Kidney (tissue), 14 donors: ENCODE measurements around the gene MAPK10. TPM values are rescaled to one million over a fixed set of nuclear protein-coding genes. Genes with fewer than 3 reads are reported as not detected.

Experiments
- DNase-seq, 5 donors: peaks; one replicate each; pipeline ENCODE4 v3.0.0-alpha.2; 2013 to 2020
- FAIRE-seq: peaks from 2 replicates; lab custom pipeline; 2012; peaks lifted over from hg19 to GRCh38; lab: Jason Lieb, UNC
- H3K27ac ChIP-seq, 2 donors: one replicate each; pipeline ENCODE4 v1.7.0; 2013; ENCODE audit warnings: low read depth in 2 of 2, low read length in 2 of 2, inconsistent platforms in 1 of 2
- H3K27me3 ChIP-seq: one replicate; pipeline ENCODE4 v1.7.1; 2013; ENCODE audit warnings: low read length, inconsistent platforms; ENCODE audit not compliant: control insufficient read depth, insufficient read depth
- H3K36me3 ChIP-seq, 3 donors: one replicate each; pipeline versions ENCODE4 v1.7.0 to v1.7.1; 2013; ENCODE audit warnings: low read length in 3 of 3, control low read depth in 1 of 3, inconsistent platforms in 1 of 3; ENCODE audit not compliant: insufficient read depth in 3 of 3, control insufficient read depth in 2 of 3
- H3K4me1 ChIP-seq, 3 donors: one replicate each; pipeline versions ENCODE4 v1.7.0 to v1.7.1; 2013; ENCODE audit warnings: low read length in 3 of 3, inconsistent platforms in 1 of 3, low read depth in 1 of 3; ENCODE audit not compliant: control insufficient read depth in 2 of 3, insufficient read depth in 2 of 3
- H3K4me3 ChIP-seq, 3 donors: one replicate each; pipeline versions ENCODE4 v1.7.0 to v1.8.1; 2013; ENCODE audit warnings: low read length in 3 of 3, control low read depth in 1 of 3, inconsistent platforms in 1 of 3
- H3K9ac ChIP-seq, 3 donors: one replicate each; pipeline versions ENCODE4 v1.7.0 to v1.7.1; 2013; ENCODE audit warnings: low read length in 3 of 3, control low read depth in 1 of 3, inconsistent platforms in 1 of 3
- H3K9me3 ChIP-seq, 3 donors: one replicate each; pipeline versions ENCODE4 v1.7.0 to v1.7.1; 2013; ENCODE audit warnings: low read length in 3 of 3, control low read depth in 1 of 3, inconsistent platforms in 1 of 3; ENCODE audit not compliant: control insufficient read depth in 2 of 3, insufficient read depth in 1 of 3
- CTCF ChIP-seq: IDR thresholded peaks from 3 replicates; pipeline ENCODE4 v1.5.1; 2012; ENCODE audit warnings: mild to moderate bottlenecking, moderate library complexity, borderline replicate concordance; ENCODE audit not compliant: insufficient read depth; ENCODE audit errors: extremely low read depth
- intact Hi-C: fragments of 100-400 bp; cut with DNase I; formaldehyde crosslinking; loops from one replicate; pipeline ENCODE4 v1.11.1; 2022
- polyA plus RNA-seq: library from polyadenylated mRNA; stranded (reverse); fragments of 350-450 nt; fragmentation: Illumina TruSeq; extraction: RNeasy Lipid Tissue Mini Kit (QIAGEN cat#74804); gene quantifications from one replicate; pipeline ENCODE4 v1.2.3, GENCODE V29; 2014; ENCODE audit warnings: low read depth, low replicate concordance; ENCODE audit not compliant: insufficient read depth
- total RNA-seq: library from RNA; stranded (reverse); fragmentation: NEBNext Ultra II Directional; extraction: Animal tissue kit (Norgen Biotek cat#: 25700); gene quantifications from one replicate; pipeline ENCODE4 v1.2.1, GENCODE V29; 2021
- donor health status: control.
- donor health status: control.
- donor health status: control.
- donor health status: control.
- donor health status: control.
- donor health status: DM: yes; HTN: yes; CAD: no.
- donor health status: Normal renal cell carcinoma (clear cell type).

The MAPK10 gene
- total and polyA plus RNA-seq, 2 donors from 2014 or later = 27.6 to 54.5 TPM

- H3K27ac ChIP-seq = no peak overlapping the region
- H3K9ac ChIP-seq = peak overlapping the region in 1 of 3 donors; percentile 9
- peaks cover 0 to 14% (median 8%) of the 10 kb centered on the region in 3 donors for H3K36me3 ChIP-seq
- no peaks in the 10 kb centered on the region for H3K9me3 ChIP-seq
- TF ChIP-seq CTCF = no peak
- intact Hi-C loops = no loop called here
- FAIRE-seq (no peak), DNase-seq (no peak)
- H3K4me1 ChIP-seq = peaks cover 7 to 22% (median 8%) of the 10 kb centered on the region in 3 donors
- H3K27me3 ChIP-seq = no peaks in the 10 kb centered on the region
- no peak overlapping the region for H3K4me3 ChIP-seq
Measured at GRCh38 chr4:85970535-85970934, 389.3 kb downstream of the MAPK10 start.

- peak; percentile 71 for TF ChIP-seq CTCF
- Histone ChIP-seq H3K36me3 (peaks cover 0 to 12% (median 4%) of the 10 kb centered on the region in 3 donors), H3K9ac (no peak overlapping the region), H3K4me1 (peaks cover 7 to 24% (median 12%) of the 10 kb centered on the region in 3 donors), H3K27ac (no peak overlapping the region), H3K4me3 (no peak overlapping the region), H3K9me3 (no peaks in the 10 kb centered on the region), H3K27me3 (no peaks in the 10 kb centered on the region)
- FAIRE-seq (peak; percentile 98), DNase-seq (peak in 2 of 5 donors; percentile 79 to 92)
- intact Hi-C loops = no loop called here
Measured at GRCh38 chr4:85968945-85969819, 390.7 kb downstream of the MAPK10 start.

- intact Hi-C loops = no loop called here
- H3K36me3 ChIP-seq = peaks cover 0 to 9% (median 2%) of the 10 kb centered on the region in 3 donors
- peaks cover 7 to 24% (median 12%) of the 10 kb centered on the region in 3 donors for H3K4me1 ChIP-seq
- H3K27me3 ChIP-seq = no peaks in the 10 kb centered on the region
- TF ChIP-seq CTCF = no peak
- FAIRE-seq = no peak
- no peaks in the 10 kb centered on the region for H3K9me3 ChIP-seq
- H3K4me3 ChIP-seq = no peak overlapping the region
- H3K9ac ChIP-seq = peak overlapping the region in 1 of 3 donors; percentile 15
- DNase-seq = no peak
- peak overlapping the region in 1 of 2 donors; percentile 29 for H3K27ac ChIP-seq
Measured at GRCh38 chr4:85967872-85968271, 392.0 kb downstream of the MAPK10 start.
